22Rv1 (cell line): Measurements from ENCODE around the gene ZBTB7C.

Experiments used
- H3K27ac ChIP-seq: fragments of 450-650 bp; 2 replicates; pipeline ENCODE4 v1.5.1; 2017
- ZFX ChIP-seq: fragments of 450-650 bp; IDR thresholded peaks from 2 replicates; pipeline ENCODE4 v1.6.1; 2017; ENCODE audit warnings: antibody characterized with exemption, borderline replicate concordance
- TF ChIP-seq, protein P1 (sequence below): fragments of 450-650 bp; IDR thresholded peaks from 2 replicates; pipeline ENCODE4 v1.5.1; 2017; ENCODE audit warnings: mild to moderate bottlenecking

The ZBTB7C gene

GRCh38 chr18:48328473-48329210 is 80.5 kb downstream of the ZBTB7C start:
- H3K27ac ChIP-seq = no peak overlapping the region
- TF ChIP-seq, protein P1, sequence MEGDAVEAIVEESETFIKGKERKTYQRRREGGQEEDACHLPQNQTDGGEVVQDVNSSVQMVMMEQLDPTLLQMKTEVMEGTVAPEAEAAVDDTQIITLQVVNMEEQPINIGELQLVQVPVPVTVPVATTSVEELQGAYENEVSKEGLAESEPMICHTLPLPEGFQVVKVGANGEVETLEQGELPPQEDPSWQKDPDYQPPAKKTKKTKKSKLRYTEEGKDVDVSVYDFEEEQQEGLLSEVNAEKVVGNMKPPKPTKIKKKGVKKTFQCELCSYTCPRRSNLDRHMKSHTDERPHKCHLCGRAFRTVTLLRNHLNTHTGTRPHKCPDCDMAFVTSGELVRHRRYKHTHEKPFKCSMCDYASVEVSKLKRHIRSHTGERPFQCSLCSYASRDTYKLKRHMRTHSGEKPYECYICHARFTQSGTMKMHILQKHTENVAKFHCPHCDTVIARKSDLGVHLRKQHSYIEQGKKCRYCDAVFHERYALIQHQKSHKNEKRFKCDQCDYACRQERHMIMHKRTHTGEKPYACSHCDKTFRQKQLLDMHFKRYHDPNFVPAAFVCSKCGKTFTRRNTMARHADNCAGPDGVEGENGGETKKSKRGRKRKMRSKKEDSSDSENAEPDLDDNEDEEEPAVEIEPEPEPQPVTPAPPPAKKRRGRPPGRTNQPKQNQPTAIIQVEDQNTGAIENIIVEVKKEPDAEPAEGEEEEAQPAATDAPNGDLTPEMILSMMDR = no peak
- TF ChIP-seq ZFX = no peak

DNA sequence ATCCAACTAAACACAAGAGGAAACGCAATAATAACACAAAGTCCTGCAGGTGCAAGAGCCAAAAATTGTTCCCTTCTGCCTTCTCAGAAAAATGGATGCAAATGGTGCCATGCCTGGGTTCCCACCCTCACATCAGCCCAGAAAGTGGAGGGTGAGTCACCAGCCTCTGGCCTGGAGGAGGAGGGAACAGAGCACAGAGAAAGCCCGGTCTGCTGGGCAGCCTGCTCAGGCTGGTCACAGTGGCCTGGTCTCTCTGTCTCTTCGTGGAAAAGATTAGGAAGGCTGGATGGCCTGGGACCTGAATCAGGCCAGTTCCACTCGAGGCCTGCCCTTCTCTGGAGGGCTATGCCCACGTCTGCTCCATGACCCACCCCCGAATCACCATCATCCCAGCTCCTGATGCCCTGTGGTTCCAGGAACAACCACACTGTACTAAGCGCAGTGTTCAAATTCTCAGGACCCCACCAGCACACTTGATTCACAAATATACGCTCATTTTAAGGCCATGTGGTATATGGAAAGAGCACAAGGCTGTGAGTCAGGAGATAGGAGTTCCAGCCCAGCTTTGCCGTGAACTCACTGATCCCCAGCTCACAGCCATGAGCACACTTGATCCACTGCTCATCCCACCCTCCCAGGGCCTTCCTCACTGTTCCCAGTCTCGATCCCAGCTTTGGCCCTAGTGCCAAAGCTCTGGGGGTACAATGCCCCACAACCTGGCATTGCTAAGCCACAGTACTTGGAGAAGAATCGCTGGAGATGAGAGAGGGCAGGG is 82.1 kb downstream of the ZBTB7C start:
- H3K27ac ChIP-seq = no peak overlapping the region

DNA sequence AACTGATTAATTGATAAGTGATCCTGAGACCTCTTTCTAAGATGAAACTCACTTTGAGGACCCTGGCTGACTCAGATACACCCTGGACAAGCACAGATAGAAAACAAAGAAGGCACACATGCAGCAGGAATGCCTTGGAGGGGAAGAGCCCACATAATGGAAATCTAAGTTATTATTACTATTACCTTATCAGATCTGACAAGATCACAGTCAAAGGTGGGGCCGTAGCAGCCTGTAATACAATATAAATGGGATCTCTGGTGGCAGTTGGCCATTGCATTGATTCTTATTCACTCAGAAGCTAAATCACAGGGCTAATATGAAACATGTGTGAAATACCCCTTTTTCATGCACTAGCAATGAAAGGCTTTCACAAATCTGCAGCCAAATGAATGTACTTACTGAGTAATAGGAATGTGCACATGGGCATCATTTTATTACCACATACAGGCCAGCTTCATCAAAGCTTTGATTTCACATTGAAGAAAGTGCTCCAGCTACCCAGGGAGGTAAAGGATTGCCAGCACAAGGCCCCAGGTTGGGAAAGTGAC is 84.0 kb downstream of the ZBTB7C start:
- no peak for TF ChIP-seq ZFX
- TF ChIP-seq, protein P1 = no peak
- no peak overlapping the region for H3K27ac ChIP-seq

More for the DNA sequence above, 82.1 kb downstream of the ZBTB7C start:
- TF ChIP-seq, protein P1 = no peak
- no peak for TF ChIP-seq ZFX

- no peak for TF ChIP-seq ZFX
- TF ChIP-seq, protein P1 = no peak
- H3K27ac ChIP-seq = no peak overlapping the region
These were observed 84.5 kb downstream of the ZBTB7C start for GRCh38 chr18:48324651-48325050.

DNA sequence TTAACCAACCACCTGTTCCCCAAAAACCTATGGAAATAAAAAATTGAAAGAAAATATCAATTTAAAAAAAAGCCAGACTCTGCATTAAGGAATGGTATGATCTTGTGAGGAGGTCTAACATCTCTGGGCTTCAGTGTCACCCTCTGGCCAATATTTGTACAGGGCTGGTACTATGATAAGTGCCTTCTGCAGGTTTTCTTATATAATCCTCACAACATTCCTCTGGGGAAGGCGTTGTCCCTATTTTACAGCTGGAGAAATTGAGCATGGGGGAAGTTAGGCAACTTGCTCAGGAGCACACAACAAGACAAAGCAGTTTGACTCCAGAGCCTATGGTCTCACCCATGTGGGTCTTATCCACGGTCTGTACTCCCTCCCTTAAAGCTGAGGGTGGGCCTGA is 86.0 kb downstream of the ZBTB7C start:
- H3K27ac ChIP-seq = no peak overlapping the region
- no peak for TF ChIP-seq ZFX
- TF ChIP-seq, protein P1 = no peak

DNA sequence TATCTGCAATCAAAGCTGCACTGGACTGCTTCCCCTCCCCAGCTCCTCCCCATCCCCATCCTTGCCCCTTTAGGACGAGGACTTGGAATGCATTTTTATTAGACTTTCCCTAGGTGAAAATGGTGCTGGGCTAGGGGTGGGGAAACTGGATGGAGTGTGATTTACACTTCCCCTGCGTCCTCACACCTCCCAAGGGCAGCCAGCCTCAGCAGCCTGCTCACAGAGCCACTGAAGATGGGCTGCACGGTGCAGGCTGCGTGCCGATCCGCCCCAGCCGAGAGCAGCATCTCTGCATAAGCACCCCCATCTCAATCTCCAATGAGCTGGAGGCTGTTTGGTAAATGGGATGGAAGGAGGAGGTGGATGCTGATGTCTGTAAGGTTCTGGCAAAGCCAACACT is 87.6 kb downstream of the ZBTB7C start:
- TF ChIP-seq ZFX = no peak
- TF ChIP-seq, protein P1 = no peak
- no peak overlapping the region for H3K27ac ChIP-seq

GRCh38 chr18:48321121-48321520 is 88.1 kb downstream of the ZBTB7C start:
- no peak for TF ChIP-seq ZFX
- TF ChIP-seq, protein P1 = no peak
- H3K27ac ChIP-seq = no peak overlapping the region
